LNCaP clone FGC (cell line): ENCODE measurements around the gene PAQR8.

Experiments
- DNase-seq: peaks from one replicate; pipeline ENCODE4 v3.0.0-alpha.2; 2011; ENCODE audit warnings: low read depth
- H3K4me3 ChIP-seq: 2 replicates; pipeline ENCODE4 v1.5.1; 2011; ENCODE audit warnings: mild to moderate bottlenecking, low read depth, low read length, control low read depth
- CTCF ChIP-seq: IDR thresholded peaks from 2 replicates; pipeline ENCODE4 v1.5.1; 2012; ENCODE audit warnings: mild to moderate bottlenecking; ENCODE audit not compliant: control insufficient read depth, insufficient read depth; ENCODE audit errors: extremely low read depth

PAQR8 gene

GRCh38 chr6:52345311-52345710, 16.6 kb upstream of the PAQR8 start:
- no peak for DNase-seq
- H3K4me3 ChIP-seq = no peak overlapping the region
- no peak for TF ChIP-seq CTCF

- DNase-seq = peak; percentile 60
- no peak for TF ChIP-seq CTCF
- H3K4me3 ChIP-seq = no peak overlapping the region
These were observed 15.4 kb upstream of the PAQR8 start for GRCh38 chr6:52346503-52346902.

GRCh38 chr6:52347818-52348217, 14.1 kb upstream of the PAQR8 start:
- DNase-seq = no peak
- no peak for TF ChIP-seq CTCF
- H3K4me3 ChIP-seq = no peak overlapping the region

GRCh38 chr6:52351879-52352238, 10.1 kb upstream of the PAQR8 start:
- H3K4me3 ChIP-seq = no peak overlapping the region
- TF ChIP-seq CTCF = no peak
- no peak for DNase-seq

GRCh38 chr6:52352239-52353018, 9.5 kb upstream of the PAQR8 start:
- DNase-seq = peak; percentile 30
- TF ChIP-seq CTCF = no peak
- no peak overlapping the region for H3K4me3 ChIP-seq

- no peak for DNase-seq
- no peak overlapping the region for H3K4me3 ChIP-seq
- no peak for TF ChIP-seq CTCF
These were observed 5.9 kb upstream of the PAQR8 start for GRCh38 chr6:52356017-52356416.

- DNase-seq = no peak
- H3K4me3 ChIP-seq = no peak overlapping the region
- TF ChIP-seq CTCF = no peak
These were observed 2.5 kb upstream of the PAQR8 start for GRCh38 chr6:52359403-52359802.
